Kidney tubule cell (primary cell): ENCODE data around the gene EFHC1.

Source experiments
- DNase-seq: peaks from one replicate; pipeline ENCODE4 v3.0.0-alpha.2; 2018; ENCODE audit warnings: low spot score

The EFHC1 gene

DNA sequence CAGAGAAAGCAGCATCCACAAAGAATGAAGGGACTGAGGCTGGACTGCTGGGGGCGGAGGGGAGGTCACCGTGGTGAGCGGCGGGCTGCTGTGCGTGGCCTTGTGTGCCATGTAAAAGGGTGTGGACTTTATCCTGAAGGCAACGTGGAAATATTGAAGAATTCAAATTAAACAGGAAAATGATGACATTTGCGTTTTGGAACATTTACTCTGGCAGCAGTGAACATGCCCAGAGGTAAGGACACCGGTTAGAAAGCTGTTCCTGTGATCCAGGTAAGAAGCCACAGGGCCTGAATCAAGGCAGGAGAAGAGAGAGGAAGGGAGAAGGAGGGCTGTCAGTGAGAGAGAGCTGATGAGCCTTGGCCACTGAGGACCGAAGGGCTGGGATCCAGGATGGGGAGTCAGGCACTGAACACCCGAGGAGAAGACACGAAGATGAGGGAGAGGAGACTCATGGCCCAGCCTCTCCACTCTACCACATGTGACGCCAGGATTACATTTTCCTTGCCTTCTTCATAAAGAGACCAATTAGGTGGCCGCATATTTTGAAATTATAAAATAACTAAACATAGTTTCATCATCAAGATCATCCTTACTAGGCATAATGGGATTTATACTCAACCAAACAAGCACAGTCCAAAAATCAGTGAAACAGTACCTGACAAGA is 98.3 kb downstream of the EFHC1 start:
- DNase-seq = no peak

DNA sequence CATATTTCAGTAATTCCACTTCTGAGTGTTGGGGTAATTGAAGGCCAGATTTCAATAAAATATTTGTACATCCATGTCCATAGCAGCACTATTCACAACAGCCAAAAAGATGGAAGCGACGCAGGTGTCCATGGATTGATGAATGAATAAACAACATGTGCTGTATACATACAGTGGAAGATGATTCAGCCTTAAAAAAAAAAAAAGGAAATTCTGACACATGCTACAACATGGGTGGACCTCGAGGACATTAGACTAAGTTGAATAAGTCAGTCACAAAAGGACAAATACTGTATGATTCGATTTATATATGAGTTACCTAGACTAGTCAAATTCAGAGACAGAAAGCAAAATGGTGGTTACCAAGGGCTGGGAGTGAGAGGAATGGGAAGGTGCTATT is 99.5 kb downstream of the EFHC1 start:
- no peak for DNase-seq

GRCh38 chr6:52522151-52522626 is 102.0 kb downstream of the EFHC1 start:
- DNase-seq = no peak

- peak; percentile 55 for DNase-seq
Observed at GRCh38 chr6:52522655-52523054, 102.5 kb downstream of the EFHC1 start.

DNA sequence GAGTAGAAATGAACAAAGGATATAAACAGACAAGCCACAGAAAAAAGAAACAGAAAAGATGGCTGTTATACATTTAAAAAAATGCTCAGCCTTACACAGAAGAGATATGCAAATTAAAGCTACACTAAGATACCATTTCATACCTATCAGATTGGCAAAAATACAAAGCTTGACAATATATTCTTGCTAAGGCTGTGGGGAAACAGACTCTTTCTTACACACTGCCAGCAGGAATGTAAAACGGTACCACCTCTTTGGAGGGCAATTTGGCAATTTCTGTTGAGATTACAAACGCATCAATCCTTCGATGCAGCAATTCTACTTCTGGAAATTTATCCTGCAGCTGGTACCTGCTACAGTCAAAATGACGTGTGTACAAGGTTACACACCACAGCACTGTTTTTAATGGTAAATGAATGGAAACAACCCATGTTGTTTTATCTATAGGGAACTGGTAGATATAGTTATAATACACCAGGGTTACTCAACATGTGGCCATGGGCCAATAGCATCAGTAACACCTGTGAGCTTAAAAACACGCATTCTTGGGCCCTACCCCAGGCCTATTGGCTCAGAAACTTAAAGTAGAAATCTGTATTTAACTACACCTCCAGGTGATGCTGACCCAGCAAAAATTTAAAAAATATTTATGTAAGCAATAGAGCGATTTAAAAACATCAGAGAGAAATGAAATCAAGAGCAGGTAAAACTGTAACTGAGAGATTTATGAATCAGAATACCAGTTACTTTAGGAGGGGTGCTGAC is 103.4 kb downstream of the EFHC1 start:
- DNase-seq = no peak

- DNase-seq = no peak
Observed at GRCh38 chr6:52524918-52525317, 104.8 kb downstream of the EFHC1 start.

DNA sequence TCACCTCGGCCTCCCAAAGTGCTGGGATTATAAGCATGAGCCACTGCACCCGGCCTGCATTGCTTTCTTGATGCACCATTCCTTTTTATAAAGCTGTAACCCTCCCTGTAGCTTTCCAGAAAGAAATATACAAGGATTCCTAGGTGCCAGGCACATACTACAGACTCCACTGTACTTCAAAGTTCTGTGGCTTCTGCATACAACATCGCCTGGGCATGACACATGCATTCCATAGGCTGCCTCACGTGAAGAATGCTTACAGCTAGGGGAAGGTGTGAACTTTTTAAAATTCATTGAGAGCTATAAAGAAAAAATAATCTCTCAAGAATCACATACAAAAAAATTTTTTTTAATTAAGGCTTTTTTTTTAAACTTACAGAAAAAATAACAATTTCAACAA is 106.5 kb downstream of the EFHC1 start:
- no peak for DNase-seq

- DNase-seq = no peak
Observed at GRCh38 chr6:52527436-52527835, 107.3 kb downstream of the EFHC1 start.

GRCh38 chr6:52529311-52529710 is 109.2 kb downstream of the EFHC1 start:
- no peak for DNase-seq

GRCh38 chr6:52530351-52530750 is 110.2 kb downstream of the EFHC1 start:
- DNase-seq = no peak

GRCh38 chr6:52531396-52531795 is 111.3 kb downstream of the EFHC1 start:
- no peak for DNase-seq

GRCh38 chr6:52531834-52532233 is 111.7 kb downstream of the EFHC1 start:
- no peak for DNase-seq

DNA sequence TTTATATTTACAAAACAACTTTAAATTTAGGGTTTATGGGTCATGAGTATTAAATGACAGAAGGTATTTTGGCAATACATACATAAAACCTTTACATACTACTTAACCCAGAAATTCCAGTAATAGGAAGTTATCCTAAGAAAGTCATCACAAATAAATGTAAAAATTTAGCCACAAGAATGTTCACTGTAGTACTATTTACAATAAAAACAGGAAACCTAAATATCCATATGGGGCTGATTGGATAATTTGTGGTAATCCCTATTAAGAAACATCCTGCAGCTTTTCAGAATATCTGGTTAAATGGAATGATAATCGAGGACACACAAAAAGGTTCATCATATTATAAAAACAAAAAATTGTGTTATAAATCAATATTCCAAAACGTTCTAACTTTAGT is 112.3 kb downstream of the EFHC1 start:
- no peak for DNase-seq

- peak; percentile 51 for DNase-seq
Observed at GRCh38 chr6:52533491-52533890, 113.3 kb downstream of the EFHC1 start.

DNA sequence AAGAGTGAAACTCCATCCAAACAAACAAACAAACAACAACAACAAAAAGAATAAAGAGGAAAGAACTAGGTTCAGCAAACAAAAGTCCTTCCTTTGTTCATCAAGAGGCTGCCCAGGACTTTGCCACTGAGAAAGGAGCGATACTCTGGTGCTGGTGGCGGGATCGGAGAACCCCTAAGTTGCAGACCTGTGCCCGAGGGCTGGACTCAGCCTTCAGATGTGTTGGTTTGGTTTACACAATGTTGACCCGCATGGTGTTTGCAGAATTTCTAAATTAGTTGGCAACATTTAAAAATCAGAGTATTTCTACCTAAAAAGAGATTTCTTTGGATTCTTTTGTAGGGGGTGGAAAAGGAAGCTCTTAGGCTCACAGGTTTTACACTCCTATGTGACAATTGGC is 114.2 kb downstream of the EFHC1 start:
- DNase-seq = no peak

DNA sequence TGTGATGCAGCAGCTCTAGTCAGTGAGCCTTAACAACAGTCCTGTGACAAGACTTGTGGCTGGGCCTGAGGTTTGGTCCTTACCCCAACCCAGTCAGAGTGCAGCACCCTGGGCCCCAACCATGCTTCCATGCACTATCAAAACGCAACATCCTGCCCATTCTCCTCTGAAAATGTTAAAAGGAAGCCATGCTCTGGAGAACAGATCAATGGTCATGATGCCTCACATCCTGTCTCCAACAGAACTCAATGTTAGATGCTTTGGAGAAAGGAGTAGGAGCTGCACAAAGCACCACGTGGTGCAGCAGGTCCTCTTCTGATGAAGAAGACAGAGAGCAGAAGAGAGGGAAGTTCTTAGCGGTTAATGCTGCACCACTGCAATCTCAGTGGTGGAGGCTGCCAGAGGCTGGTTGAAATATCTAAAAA is 114.8 kb downstream of the EFHC1 start:
- peak; percentile 46 for DNase-seq

DNA sequence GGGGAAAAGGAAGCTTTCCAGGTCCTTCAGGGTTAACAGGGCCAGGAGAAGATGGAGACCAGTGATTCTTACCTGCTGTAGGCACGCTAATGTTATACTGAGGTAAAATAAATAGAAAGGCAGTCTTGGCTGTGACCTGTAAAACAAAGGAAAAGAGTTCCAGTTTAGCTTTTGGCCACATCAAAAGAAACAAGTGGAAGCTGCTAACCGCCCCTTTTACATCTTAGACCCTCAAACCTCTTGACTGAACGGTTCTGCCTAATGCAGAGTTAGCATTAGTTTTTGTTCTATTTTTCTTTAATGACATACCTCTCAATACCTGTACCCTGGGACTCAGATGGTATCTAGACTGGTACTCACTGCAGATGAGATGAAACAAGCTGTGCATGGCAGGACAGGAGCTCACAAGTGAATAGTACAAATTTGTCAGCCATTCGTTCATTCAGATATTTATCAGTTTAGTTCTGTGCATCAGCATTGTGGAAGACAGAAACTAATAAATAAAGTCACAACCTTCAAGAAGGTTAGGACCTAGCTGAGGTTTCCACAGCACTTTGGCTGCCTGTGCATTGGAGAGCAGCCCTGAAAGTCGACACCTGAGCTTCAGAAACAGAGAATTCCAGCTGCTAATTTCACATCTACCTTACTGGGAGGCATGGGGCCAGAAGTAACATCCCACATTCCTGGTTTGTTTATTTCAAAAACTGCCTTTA is 115.7 kb downstream of the EFHC1 start:
- DNase-seq = no peak

DNA sequence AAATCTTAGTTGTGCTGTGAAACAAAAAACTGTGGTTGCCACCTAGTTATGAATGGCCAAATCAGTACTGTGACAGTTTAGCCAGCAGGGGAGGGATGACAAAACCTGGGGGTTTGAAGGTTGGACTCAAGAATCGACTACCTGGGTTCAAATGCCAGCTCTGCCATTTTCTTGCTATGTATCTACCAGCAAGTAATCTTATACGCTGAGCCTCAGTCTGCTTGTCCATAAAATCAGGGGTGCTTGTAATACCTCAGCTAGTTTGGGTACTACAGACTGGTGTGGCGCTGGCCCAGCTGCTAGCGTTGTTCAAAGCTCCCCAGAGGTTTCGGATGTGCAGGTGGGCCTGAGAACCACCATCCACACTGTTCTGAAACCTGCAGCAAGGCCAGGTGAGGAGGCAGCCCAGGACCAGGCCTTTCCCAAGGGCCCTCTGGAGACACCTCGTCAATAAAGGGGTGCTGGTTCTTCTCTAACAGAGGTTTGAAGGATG is 116.3 kb downstream of the EFHC1 start:
- no peak for DNase-seq

- no peak for DNase-seq
Observed at GRCh38 chr6:52537001-52537753, 117.0 kb downstream of the EFHC1 start.

- no peak for DNase-seq
Observed at GRCh38 chr6:52538252-52538900, 118.2 kb downstream of the EFHC1 start.

- DNase-seq = no peak
Observed at GRCh38 chr6:52538901-52539354, 118.8 kb downstream of the EFHC1 start.
